SK-N-SH (cell line): Measurements from ENCODE around the gene PTK7.

Experiments used
- FOSL2 ChIP-seq: IDR thresholded peaks from 2 replicates; pipeline ENCODE4 v1.4.0; 2012; ENCODE audit warnings: low read depth, mild to moderate bottlenecking, moderate library complexity, borderline replicate concordance
- FOXM1 ChIP-seq: IDR thresholded peaks from 2 replicates; pipeline ENCODE4 v1.4.0; 2012; ENCODE audit warnings: low read depth, mild to moderate bottlenecking
- RXRA ChIP-seq: IDR thresholded peaks from 2 replicates; pipeline ENCODE4 v1.4.0; 2012; ENCODE audit warnings: low read depth, mild to moderate bottlenecking, borderline replicate concordance
- SMC3 ChIP-seq: IDR thresholded peaks from 2 replicates; pipeline ENCODE4 v1.6.1; 2012; ENCODE audit warnings: low read depth, low read length, improper control_type of control experiment
- TF ChIP-seq, protein P1 (sequence below): fragments of 150-350 bp; IDR thresholded peaks from 2 replicates; pipeline ENCODE4 v1.6.1; 2017; ENCODE audit warnings: antibody characterized with exemption, low read length, low read depth, borderline replicate concordance
- TF ChIP-seq, protein P2 (sequence below): fragments of 200-600 bp; sonication (generic); IDR thresholded peaks from 2 replicates; pipeline ENCODE4 v1.6.1; 2017; ENCODE audit warnings: antibody characterized with exemption, mild to moderate bottlenecking, moderate library complexity
- TF ChIP-seq, protein P3 (sequence below): IDR thresholded peaks from 2 replicates; pipeline ENCODE4 v1.4.0; 2012; ENCODE audit warnings: low read depth
- TF ChIP-seq, protein P4 (sequence below): fragments of 150-350 bp; IDR thresholded peaks from 2 replicates; pipeline ENCODE4 v1.6.1; 2016; ENCODE audit warnings: mild to moderate bottlenecking, low read depth, low read length

DNA sequence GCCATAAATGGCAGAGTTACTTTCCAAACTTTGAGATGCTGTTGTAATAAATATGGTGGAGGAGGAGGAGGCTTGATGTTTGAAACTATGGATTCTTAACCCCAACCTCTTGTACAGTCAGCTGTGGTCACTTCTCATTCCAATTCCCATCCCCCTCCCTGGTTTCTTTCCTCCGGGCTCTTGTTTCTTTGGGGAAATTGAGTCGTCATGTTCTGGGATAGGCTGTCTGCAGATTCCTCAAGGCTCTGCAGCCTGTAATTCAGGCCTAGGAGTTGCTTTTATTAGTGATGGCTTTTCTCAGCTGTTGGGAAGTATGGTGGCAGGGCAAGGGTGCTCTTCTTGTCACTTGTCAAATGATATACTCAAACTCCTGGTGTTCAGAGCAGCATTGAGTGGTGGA lies 2.6 kb downstream of the PTK7 start:
- TF ChIP-seq SMC3 (no peak), RXRA (no peak), FOSL2 (no peak), FOXM1 (no peak)
- TF ChIP-seq, protein P1, sequence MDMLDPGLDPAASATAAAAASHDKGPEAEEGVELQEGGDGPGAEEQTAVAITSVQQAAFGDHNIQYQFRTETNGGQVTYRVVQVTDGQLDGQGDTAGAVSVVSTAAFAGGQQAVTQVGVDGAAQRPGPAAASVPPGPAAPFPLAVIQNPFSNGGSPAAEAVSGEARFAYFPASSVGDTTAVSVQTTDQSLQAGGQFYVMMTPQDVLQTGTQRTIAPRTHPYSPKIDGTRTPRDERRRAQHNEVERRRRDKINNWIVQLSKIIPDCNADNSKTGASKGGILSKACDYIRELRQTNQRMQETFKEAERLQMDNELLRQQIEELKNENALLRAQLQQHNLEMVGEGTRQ = no peak
- TF ChIP-seq, protein P2, sequence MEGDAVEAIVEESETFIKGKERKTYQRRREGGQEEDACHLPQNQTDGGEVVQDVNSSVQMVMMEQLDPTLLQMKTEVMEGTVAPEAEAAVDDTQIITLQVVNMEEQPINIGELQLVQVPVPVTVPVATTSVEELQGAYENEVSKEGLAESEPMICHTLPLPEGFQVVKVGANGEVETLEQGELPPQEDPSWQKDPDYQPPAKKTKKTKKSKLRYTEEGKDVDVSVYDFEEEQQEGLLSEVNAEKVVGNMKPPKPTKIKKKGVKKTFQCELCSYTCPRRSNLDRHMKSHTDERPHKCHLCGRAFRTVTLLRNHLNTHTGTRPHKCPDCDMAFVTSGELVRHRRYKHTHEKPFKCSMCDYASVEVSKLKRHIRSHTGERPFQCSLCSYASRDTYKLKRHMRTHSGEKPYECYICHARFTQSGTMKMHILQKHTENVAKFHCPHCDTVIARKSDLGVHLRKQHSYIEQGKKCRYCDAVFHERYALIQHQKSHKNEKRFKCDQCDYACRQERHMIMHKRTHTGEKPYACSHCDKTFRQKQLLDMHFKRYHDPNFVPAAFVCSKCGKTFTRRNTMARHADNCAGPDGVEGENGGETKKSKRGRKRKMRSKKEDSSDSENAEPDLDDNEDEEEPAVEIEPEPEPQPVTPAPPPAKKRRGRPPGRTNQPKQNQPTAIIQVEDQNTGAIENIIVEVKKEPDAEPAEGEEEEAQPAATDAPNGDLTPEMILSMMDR = no peak
- TF ChIP-seq, protein P3, sequence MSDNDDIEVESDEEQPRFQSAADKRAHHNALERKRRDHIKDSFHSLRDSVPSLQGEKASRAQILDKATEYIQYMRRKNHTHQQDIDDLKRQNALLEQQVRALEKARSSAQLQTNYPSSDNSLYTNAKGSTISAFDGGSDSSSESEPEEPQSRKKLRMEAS = no peak
- TF ChIP-seq, protein P4, sequence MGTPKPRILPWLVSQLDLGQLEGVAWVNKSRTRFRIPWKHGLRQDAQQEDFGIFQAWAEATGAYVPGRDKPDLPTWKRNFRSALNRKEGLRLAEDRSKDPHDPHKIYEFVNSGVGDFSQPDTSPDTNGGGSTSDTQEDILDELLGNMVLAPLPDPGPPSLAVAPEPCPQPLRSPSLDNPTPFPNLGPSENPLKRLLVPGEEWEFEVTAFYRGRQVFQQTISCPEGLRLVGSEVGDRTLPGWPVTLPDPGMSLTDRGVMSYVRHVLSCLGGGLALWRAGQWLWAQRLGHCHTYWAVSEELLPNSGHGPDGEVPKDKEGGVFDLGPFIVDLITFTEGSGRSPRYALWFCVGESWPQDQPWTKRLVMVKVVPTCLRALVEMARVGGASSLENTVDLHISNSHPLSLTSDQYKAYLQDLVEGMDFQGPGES = no peak
